Omental fat pad (tissue), 4 donors: Measurements from ENCODE around the gene SLC16A3. TPM values are rescaled to one million over a fixed set of nuclear protein-coding genes. Genes with fewer than 3 reads are reported as not detected.

ENCODE experiments used
- ATAC-seq: fragments of 150-250 bp; one replicate; pipeline ENCODE4 v1.9.1; 2016; ENCODE audit warnings: mild to moderate bottlenecking, moderate library complexity; ENCODE audit not compliant: low FRiP score
- DNase-seq: peaks from one replicate; pipeline ENCODE4 v3.0.0-alpha.2; 2019; ENCODE audit warnings: low spot score
- CTCF ChIP-seq, 3 donors: fragments of 450-650 bp; IDR thresholded peaks; one replicate each; pipeline ENCODE4 v1.5.1; 2016 to 2017; ENCODE audit warnings: antibody characterized with exemption in 3 of 3, mild to moderate bottlenecking in 3 of 3, moderate library complexity in 2 of 3
- total RNA-seq, 4 donors: library from RNA; depleted of rRNA; stranded (reverse); fragments of >200 nt; gene quantifications; one replicate each; pipeline ENCODE4 v1.1.0, GENCODE V29; 2016

The SLC16A3 gene
- 10 to 100 TPM; 25.1 to 68.0 (median 27.5) TPM for total RNA-seq

- no peak for TF ChIP-seq CTCF (IDR thresholded peaks at IDR 0.05)
- DNase-seq (no peak), ATAC-seq (peak; percentile 15)
Observed at GRCh38 chr17:82228842-82229697, at the start of gene SLC16A3. Gene SLC16A3, plus strand, starts transcription at chr17:82229042. Its CDS starts 6,967 bp downstream, at chr17:82236009.

GRCh38 chr17:82179412-82179811 lies 49.4 kb upstream of the SLC16A3 start:
- TF ChIP-seq CTCF (IDR thresholded peaks at IDR 0.05): no peak
- ATAC-seq: no peak

GRCh38 chr17:82179946-82180475 lies 48.8 kb upstream of the SLC16A3 start:
- ATAC-seq: no peak
- TF ChIP-seq CTCF (IDR thresholded peaks at IDR 0.05): no peak
- DNase-seq: no peak

More at GRCh38 chr17:82179412-82179811, 49.4 kb upstream of the SLC16A3 start:
- no peak for DNase-seq

GRCh38 chr17:82180776-82181528 lies 47.9 kb upstream of the SLC16A3 start:
- no peak for TF ChIP-seq CTCF (IDR thresholded peaks at IDR 0.05)
- no peak for DNase-seq
- ATAC-seq: no peak

- no peak for TF ChIP-seq CTCF (IDR thresholded peaks at IDR 0.05)
- no peak for DNase-seq
- no peak for ATAC-seq
Observed at GRCh38 chr17:82184761-82185160, 44.1 kb upstream of the SLC16A3 start.

- TF ChIP-seq CTCF (IDR thresholded peaks at IDR 0.05): no peak
- ATAC-seq: no peak
- no peak for DNase-seq
Observed at GRCh38 chr17:82186221-82186620, 42.6 kb upstream of the SLC16A3 start.
